ENCODE results near the gene CD2BP2. TPM values are rescaled to one million over a fixed set of nuclear protein-coding genes. Genes with fewer than 3 reads are reported as not detected.

Gene CD2BP2
- total and polyA plus RNA-seq, 2 of the 13 experiments (the other 11 are each of a cell fraction or from before 2014, with no cell fraction given), result 24.9 to 54.6 TPM

DNA sequence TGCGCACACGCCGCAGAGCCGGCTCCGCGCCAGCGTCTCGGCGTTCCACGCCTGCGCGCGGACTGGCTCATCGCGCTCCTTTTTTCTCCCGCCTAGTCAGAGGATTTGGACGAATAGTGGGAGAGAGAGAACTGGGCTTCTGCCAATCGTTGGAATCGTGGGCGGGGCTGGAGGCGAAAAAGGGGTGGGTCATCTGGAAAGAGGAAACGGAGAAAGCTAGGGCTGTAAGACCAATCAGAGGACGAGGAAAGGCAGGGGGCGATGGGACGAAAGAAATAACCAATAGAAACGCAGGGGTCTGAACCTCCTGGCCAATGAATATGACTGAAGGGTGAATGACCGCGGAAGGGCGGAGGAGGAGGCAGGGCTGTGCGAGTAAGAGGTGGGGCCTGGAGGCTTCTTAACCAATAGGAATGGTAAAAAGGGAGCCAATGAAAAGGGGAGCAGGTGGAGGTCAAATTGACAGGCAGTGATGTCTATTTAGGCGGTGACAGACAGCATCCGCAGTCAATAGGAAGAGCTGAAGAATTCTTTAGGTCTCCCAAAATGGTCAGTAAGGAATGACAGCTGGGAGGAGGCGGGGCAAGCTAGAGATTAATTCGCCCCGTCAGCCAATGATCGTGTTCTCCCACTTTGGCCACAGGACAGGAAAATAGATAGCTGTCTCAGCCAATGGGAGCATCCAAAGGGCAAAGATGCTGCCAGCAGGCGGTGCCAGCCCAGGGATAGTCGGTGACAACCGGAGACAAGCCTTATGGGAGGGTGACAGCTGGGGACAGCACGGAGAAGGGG lies 15.5 kb upstream of the CD2BP2 start, which contains the start of gene TBC1D10B (continued):
- TF ChIP-seq, protein P1, sequence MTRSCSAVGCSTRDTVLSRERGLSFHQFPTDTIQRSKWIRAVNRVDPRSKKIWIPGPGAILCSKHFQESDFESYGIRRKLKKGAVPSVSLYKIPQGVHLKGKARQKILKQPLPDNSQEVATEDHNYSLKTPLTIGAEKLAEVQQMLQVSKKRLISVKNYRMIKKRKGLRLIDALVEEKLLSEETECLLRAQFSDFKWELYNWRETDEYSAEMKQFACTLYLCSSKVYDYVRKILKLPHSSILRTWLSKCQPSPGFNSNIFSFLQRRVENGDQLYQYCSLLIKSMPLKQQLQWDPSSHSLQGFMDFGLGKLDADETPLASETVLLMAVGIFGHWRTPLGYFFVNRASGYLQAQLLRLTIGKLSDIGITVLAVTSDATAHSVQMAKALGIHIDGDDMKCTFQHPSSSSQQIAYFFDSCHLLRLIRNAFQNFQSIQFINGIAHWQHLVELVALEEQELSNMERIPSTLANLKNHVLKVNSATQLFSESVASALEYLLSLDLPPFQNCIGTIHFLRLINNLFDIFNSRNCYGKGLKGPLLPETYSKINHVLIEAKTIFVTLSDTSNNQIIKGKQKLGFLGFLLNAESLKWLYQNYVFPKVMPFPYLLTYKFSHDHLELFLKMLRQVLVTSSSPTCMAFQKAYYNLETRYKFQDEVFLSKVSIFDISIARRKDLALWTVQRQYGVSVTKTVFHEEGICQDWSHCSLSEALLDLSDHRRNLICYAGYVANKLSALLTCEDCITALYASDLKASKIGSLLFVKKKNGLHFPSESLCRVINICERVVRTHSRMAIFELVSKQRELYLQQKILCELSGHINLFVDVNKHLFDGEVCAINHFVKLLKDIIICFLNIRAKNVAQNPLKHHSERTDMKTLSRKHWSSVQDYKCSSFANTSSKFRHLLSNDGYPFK (CRISPR knock-in tag; IDR thresholded peaks at IDR 0.05; ENCODE audit: borderline replicate concordance), result peak; percentile 56; the same call in 1 of the 2 replicates
- no peak for TF ChIP-seq ZNF326 (CRISPR knock-in tag; IDR thresholded peaks at IDR 0.05; ENCODE audit: borderline replicate concordance)
- TF ChIP-seq, protein P2, sequence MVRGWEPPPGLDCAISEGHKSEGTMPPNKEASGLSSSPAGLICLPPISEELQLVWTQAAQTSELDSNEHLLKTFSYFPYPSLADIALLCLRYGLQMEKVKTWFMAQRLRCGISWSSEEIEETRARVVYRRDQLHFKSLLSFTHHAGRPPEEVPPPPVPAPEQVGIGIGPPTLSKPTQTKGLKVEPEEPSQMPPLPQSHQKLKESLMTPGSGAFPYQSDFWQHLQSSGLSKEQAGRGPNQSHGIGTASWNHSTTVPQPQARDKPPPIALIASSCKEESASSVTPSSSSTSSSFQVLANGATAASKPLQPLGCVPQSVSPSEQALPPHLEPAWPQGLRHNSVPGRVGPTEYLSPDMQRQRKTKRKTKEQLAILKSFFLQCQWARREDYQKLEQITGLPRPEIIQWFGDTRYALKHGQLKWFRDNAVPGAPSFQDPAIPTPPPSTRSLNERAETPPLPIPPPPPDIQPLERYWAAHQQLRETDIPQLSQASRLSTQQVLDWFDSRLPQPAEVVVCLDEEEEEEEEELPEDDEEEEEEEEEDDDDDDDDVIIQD (CRISPR knock-in tag; IDR thresholded peaks at IDR 0.05; ENCODE audit: low read depth), result no peak
- no peak for TF ChIP-seq SUZ12 (IDR thresholded peaks at IDR 0.05; ENCODE audit: low read depth, low read length)
- peak; percentile 97 for TF ChIP-seq LCORL (IDR thresholded peaks at IDR 0.05)
- no peak for TF ChIP-seq LCORL (CRISPR knock-in tag; IDR thresholded peaks at IDR 0.05)
- TF ChIP-seq RAD21 (CRISPR knock-in tag; IDR thresholded peaks at IDR 0.05), result peak; percentile 71; the same call in 1 of the 2 replicates
- TF ChIP-seq ZNF484 (CRISPR knock-in tag; IDR thresholded peaks at IDR 0.05; ENCODE audit: borderline replicate concordance, low read depth), result no peak
- no peak for TF ChIP-seq ZNF891 (CRISPR knock-in tag; IDR thresholded peaks at IDR 0.05)
